RWPE1 (cell line): ENCODE results near the gene TSPAN9.

Experiments used
- CTCF ChIA-PET: fragments of 350-600 bp; sonication (Branson Sonifier 250); formaldehyde crosslinking; extraction: SDS; loops from one replicate; lab custom pipeline; 2021; lab: Yijun Ruan, JAX
- POLR2A ChIA-PET: fragments of 400-600 bp; formaldehyde crosslinking; extraction: SDS; loops from one replicate; lab custom pipeline; 2020; ENCODE audit warnings: antibody characterized with exemption; ENCODE audit not compliant: low non-redundant PET; lab: Yijun Ruan, JAX
- DNase-seq: peaks from one replicate; pipeline ENCODE4 v3.0.0; 2012; ENCODE audit warnings: low spot score
- H3K27ac ChIP-seq: fragments of 450-650 bp; 2 replicates; pipeline ENCODE4 v1.5.1; 2017
- CTCF ChIP-seq: fragments of 450-650 bp; conservative IDR thresholded peaks from 2 replicates; pipeline ENCODE4 v1.5.1; 2017; ENCODE audit warnings: low read depth, mild to moderate bottlenecking

TSPAN9 gene

DNA sequence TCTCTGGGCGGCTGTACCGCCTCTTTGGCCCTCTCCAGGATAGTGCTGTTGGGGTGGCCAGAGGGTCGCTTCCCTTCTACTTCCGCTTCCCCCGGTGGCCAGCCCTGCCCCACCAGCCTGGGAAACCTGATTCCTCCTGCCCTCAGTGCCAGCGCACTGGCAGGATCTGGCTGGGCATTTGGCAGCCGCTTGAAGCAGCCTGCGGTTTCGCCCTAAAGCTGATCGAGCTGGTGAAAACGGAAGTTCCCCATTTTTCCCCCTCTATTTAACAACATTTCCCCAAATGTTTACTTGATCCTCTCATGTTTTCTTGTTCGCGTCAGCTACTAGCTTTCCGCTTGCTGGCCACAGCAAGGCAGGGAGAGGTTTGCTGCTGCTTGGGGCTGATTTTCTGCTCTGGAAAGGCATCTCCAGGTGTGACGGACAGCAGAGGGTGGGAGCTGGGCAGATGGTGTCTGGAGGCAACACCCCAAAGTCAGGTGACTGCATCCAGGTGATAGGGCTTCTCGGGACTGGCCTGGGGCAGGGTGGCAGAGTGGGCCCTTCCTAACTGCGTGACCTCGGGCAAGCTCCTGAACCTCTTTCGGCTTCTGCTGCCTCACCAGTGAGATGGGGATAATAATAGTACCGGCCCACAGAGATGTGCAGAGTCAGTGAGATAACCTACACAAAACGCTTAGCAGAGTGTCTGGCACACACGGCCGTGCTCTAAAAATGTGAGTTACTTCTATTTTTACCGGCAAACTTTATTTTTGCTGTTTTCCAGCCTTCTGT is 53.1 kb downstream of the TSPAN9 start:
- ChIA-PET CTCF (interaction anchor here (0.8 to 1.3 kb wide), 2 partner anchors 57 to 145 kb away, joined by 3 to 4 read pairs; no protein-coding TSS in a partner anchor), POLR2A (interaction anchor here (0.6 kb wide), 1 partner anchor 67 kb away, joined by 3 read pairs; no protein-coding TSS in a partner anchor)
- DNase-seq: no peak
- no peak for TF ChIP-seq CTCF
- no peak overlapping the region for H3K27ac ChIP-seq

GRCh38 chr12:3131129-3131528 is 54.0 kb downstream of the TSPAN9 start:
- TF ChIP-seq CTCF: no peak
- no peak overlapping the region for H3K27ac ChIP-seq
- DNase-seq: no peak
- ChIA-PET CTCF (interaction anchor here (0.6 kb wide), 1 partner anchor 179 kb away, joined by 3 read pairs; no protein-coding TSS in a partner anchor), POLR2A (no interaction called here)

- CTCF ChIA-PET: interaction anchor here (0.9 to 5.6 kb wide), 4 partner anchors 11 to 143 kb away, joined by 3 to 99 read pairs (median 4); no protein-coding TSS in a partner anchor
- DNase-seq: no peak
- H3K27ac ChIP-seq: no peak overlapping the region
- POLR2A ChIA-PET: no interaction called here
- no peak for TF ChIP-seq CTCF
These were observed 55.6 kb downstream of the TSPAN9 start for GRCh38 chr12:3132636-3133404.

GRCh38 chr12:3133405-3133783 is 56.2 kb downstream of the TSPAN9 start:
- CTCF ChIA-PET: interaction anchor here (0.9 to 5.6 kb wide), 3 partner anchors 10 to 141 kb away, joined by 3 to 99 read pairs (median 4); no protein-coding TSS in a partner anchor
- TF ChIP-seq CTCF: no peak
- POLR2A ChIA-PET: no interaction called here
- no peak for DNase-seq
- H3K27ac ChIP-seq: no peak overlapping the region

DNA sequence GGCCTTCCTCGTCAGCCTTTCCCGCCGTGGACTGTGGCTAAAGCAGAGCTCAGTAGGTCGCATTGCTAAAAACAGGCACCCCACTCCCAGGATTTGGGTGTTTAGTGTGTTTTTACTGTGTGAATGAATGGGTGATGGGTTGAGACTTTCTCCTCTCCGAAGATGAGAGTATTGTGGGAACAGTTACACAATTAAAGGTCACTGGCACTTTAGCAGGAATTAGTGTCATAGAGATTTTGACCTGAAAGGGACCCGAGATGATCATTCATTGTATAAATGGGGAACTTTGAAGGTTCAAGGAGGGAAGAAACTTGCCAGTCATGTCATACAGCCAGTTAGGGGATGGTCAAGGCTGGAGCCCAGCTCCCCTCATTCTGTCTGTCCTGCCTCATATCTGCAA is 56.9 kb downstream of the TSPAN9 start:
- DNase-seq: no peak
- no peak overlapping the region for H3K27ac ChIP-seq
- POLR2A ChIA-PET: no interaction called here
- no peak for TF ChIP-seq CTCF
- CTCF ChIA-PET: interaction anchor here (0.5 to 5.6 kb wide), 4 partner anchors 10 to 638 kb away, joined by 3 to 99 read pairs (median 4); no protein-coding TSS in a partner anchor

GRCh38 chr12:3134526-3135135 is 57.5 kb downstream of the TSPAN9 start:
- TF ChIP-seq CTCF: no peak
- H3K27ac ChIP-seq: no peak overlapping the region
- ChIA-PET CTCF (interaction anchor here (0.5 to 5.6 kb wide), 4 partner anchors 61 to 1142 kb away, joined by 3 to 99 read pairs (median 4); no protein-coding TSS in a partner anchor), POLR2A (no interaction called here)
- no peak for DNase-seq
